ENCODE measurements around the gene IL11RA.

DNA sequence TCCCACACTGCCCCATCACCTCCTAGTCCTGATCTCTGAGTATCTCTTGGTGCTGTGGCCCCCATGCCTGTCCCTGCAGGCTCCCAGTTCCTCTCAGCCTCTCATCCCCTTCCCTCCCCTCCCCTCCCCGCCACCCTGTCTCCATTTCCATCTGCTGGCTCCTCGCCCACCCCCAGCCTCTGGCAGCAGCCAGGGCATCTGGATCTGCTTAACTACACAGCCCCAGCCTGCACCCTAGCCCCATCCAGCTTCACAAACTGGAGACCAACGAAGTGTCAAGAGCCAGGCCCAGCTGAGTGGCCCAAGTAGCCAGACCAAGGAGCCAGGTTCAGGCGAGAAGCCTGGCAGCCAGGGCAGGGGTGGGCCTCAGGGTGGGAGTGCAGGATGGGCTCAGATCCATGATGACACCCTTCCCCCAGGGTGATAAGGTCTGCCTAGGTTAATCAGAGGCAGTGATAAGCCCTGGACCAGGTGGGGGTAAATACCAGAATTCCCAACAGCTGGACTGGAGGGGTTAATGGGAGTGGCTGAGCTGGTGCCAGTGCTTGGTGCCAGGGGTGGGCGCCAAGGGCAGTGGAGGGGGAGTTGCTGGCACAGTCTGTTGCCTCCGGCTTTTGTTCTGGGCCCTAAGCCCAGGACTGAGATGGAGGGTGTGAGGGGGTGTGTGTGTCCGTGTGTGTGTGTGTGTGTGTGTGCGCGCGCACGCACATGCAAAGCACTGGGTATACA, 2.5 kb downstream of the IL11RA start:
- TF ChIP-seq, protein P1, sequence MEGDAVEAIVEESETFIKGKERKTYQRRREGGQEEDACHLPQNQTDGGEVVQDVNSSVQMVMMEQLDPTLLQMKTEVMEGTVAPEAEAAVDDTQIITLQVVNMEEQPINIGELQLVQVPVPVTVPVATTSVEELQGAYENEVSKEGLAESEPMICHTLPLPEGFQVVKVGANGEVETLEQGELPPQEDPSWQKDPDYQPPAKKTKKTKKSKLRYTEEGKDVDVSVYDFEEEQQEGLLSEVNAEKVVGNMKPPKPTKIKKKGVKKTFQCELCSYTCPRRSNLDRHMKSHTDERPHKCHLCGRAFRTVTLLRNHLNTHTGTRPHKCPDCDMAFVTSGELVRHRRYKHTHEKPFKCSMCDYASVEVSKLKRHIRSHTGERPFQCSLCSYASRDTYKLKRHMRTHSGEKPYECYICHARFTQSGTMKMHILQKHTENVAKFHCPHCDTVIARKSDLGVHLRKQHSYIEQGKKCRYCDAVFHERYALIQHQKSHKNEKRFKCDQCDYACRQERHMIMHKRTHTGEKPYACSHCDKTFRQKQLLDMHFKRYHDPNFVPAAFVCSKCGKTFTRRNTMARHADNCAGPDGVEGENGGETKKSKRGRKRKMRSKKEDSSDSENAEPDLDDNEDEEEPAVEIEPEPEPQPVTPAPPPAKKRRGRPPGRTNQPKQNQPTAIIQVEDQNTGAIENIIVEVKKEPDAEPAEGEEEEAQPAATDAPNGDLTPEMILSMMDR (conservative IDR thresholded peaks at IDR 0.05), result no peak
- no peak for TF ChIP-seq ZFX (IDR thresholded peaks at IDR 0.05)
